ENCODE data around the gene USP6NL.

GRCh38 chr10:11570751-11571150, 40.7 kb downstream of the USP6NL start:
- TF ChIP-seq, protein P1, sequence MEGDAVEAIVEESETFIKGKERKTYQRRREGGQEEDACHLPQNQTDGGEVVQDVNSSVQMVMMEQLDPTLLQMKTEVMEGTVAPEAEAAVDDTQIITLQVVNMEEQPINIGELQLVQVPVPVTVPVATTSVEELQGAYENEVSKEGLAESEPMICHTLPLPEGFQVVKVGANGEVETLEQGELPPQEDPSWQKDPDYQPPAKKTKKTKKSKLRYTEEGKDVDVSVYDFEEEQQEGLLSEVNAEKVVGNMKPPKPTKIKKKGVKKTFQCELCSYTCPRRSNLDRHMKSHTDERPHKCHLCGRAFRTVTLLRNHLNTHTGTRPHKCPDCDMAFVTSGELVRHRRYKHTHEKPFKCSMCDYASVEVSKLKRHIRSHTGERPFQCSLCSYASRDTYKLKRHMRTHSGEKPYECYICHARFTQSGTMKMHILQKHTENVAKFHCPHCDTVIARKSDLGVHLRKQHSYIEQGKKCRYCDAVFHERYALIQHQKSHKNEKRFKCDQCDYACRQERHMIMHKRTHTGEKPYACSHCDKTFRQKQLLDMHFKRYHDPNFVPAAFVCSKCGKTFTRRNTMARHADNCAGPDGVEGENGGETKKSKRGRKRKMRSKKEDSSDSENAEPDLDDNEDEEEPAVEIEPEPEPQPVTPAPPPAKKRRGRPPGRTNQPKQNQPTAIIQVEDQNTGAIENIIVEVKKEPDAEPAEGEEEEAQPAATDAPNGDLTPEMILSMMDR (IDR thresholded peaks at IDR 0.05): no peak
- no peak for TF ChIP-seq POLR2A (IDR thresholded peaks at IDR 0.05)

Measured in uterus (tissue), 2 donors.